Nephron progenitor cell (in vitro differentiated cells): ENCODE data around the gene SIAH1.
A peak's percentile ranks its signal among the peaks of the same experiment; 100 is the strongest.
"Not testable (repeated sequence)": the region's sequence is repeated elsewhere in the genome, so short reads cannot be mapped to it uniquely, and the experiment has no call there.

Experiments used
- DNase-seq: peaks from one replicate; pipeline ENCODE4 v3.0.0; 2021
- H3K27ac Mint-ChIP-seq: 2 replicates; pipeline ENCODE4 v1.8.0; 2021; ENCODE audit warnings: mild to moderate bottlenecking, moderate library complexity, mixed read lengths
- H3K27me3 Mint-ChIP-seq: 2 replicates; pipeline ENCODE4 v1.8.0; 2021; ENCODE audit warnings: mild to moderate bottlenecking, low read depth, mixed read lengths; ENCODE audit not compliant: poor library complexity
- H3K36me3 Mint-ChIP-seq: 2 replicates; pipeline ENCODE4 v1.8.0; 2021; ENCODE audit warnings: low read depth, mixed read lengths
- H3K4me1 Mint-ChIP-seq: 2 replicates; pipeline ENCODE4 v1.8.0; 2021; ENCODE audit warnings: mixed read lengths
- H3K4me3 Mint-ChIP-seq: 2 replicates; pipeline ENCODE4 v1.8.0; 2021; ENCODE audit warnings: mild to moderate bottlenecking, moderate library complexity, mixed read lengths
- H3K9me3 Mint-ChIP-seq: 2 replicates; pipeline ENCODE4 v1.8.0; 2021; ENCODE audit warnings: mild to moderate bottlenecking, moderate library complexity, mixed read lengths
- TF ChIP-seq, protein P1 (sequence below): fragments of 200-600 bp; sonication (generic); IDR thresholded peaks from 2 replicates; pipeline ENCODE4 v1.5.0; 2021; ENCODE audit warnings: antibody characterized with exemption

SIAH1 gene

GRCh38 chr16:48413272-48413671 lies 28.1 kb upstream of the SIAH1 start:
- peaks cover 7% of the 10 kb centered on the region for H3K27me3 Mint-ChIP-seq
- peak overlapping the region; percentile 69 for H3K27ac Mint-ChIP-seq
- H3K4me1 Mint-ChIP-seq, result peaks cover 6% of the 10 kb centered on the region
- DNase-seq, result no peak
- TF ChIP-seq, protein P1, sequence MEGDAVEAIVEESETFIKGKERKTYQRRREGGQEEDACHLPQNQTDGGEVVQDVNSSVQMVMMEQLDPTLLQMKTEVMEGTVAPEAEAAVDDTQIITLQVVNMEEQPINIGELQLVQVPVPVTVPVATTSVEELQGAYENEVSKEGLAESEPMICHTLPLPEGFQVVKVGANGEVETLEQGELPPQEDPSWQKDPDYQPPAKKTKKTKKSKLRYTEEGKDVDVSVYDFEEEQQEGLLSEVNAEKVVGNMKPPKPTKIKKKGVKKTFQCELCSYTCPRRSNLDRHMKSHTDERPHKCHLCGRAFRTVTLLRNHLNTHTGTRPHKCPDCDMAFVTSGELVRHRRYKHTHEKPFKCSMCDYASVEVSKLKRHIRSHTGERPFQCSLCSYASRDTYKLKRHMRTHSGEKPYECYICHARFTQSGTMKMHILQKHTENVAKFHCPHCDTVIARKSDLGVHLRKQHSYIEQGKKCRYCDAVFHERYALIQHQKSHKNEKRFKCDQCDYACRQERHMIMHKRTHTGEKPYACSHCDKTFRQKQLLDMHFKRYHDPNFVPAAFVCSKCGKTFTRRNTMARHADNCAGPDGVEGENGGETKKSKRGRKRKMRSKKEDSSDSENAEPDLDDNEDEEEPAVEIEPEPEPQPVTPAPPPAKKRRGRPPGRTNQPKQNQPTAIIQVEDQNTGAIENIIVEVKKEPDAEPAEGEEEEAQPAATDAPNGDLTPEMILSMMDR, result no peak
- peaks cover 17% of the 10 kb centered on the region for H3K9me3 Mint-ChIP-seq
- no peak overlapping the region for H3K4me3 Mint-ChIP-seq
- no peaks in the 10 kb centered on the region for H3K36me3 Mint-ChIP-seq

DNA sequence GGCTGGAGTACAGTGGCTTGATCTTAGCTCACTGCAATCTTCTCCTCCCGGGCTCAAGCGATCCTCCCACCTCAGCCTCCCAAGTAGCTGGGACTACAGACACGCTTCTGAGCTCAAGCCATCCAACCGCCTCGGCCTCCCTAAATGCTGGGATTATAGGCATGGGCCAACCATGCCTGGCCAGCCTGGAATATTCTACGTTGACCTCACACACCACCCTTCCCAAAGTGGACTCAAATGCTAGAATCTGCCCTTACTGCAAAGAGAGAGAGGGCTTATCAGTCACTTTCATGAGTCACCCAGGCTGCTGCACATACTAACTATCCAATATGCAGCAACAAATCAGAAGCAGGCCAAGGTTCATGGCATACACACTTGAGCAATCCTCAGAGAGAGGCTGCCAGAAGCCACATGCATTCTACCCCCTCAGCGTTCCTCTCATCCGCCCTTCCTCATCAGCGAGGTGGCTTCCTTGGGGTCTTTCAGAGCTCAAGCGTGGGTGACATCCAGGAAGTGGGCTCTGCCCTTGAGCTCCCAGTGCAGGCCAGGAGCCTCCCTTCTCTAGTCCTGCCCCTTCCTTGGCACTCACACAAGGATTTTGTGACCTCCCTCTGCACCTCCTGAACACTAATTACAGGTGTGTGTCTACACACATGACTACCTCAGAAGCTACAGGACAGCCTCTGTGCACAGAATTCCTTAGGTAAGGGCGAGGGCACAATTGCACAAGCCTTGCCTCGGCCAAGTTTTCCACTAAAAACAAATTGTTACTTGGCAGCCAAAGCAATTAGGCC lies 24.8 kb upstream of the SIAH1 start:
- Mint-ChIP-seq H3K27ac (peak overlapping the region; percentile 39), H3K4me1 (peaks cover 19% of the 10 kb centered on the region), H3K36me3 (no peaks in the 10 kb centered on the region), H3K9me3 (no peaks in the 10 kb centered on the region), H3K4me3 (no peak overlapping the region), H3K27me3 (peaks cover 11% of the 10 kb centered on the region)
- no peak for DNase-seq
- TF ChIP-seq, protein P1, result no peak

- TF ChIP-seq, protein P1, result no peak
- DNase-seq, result no peak
- no peak overlapping the region for H3K4me3 Mint-ChIP-seq
- H3K9me3 Mint-ChIP-seq, result no peaks in the 10 kb centered on the region
- no peaks in the 10 kb centered on the region for H3K36me3 Mint-ChIP-seq
- H3K4me1 Mint-ChIP-seq, result peaks cover 25% of the 10 kb centered on the region
- H3K27me3 Mint-ChIP-seq, result peaks cover 11% of the 10 kb centered on the region
- peak overlapping the region; percentile 73 for H3K27ac Mint-ChIP-seq
Observed at GRCh38 chr16:48408688-48409087, 23.5 kb upstream of the SIAH1 start.

- Mint-ChIP-seq H3K27ac (peak overlapping the region; percentile 85), H3K27me3 (peaks cover 13% of the 10 kb centered on the region), H3K4me1 (peaks cover 34% of the 10 kb centered on the region), H3K9me3 (no peaks in the 10 kb centered on the region), H3K4me3 (no peak overlapping the region), H3K36me3 (no peaks in the 10 kb centered on the region)
- DNase-seq, result no peak
- TF ChIP-seq, protein P1, result no peak
Observed at GRCh38 chr16:48405907-48406306, 20.7 kb upstream of the SIAH1 start.

DNA sequence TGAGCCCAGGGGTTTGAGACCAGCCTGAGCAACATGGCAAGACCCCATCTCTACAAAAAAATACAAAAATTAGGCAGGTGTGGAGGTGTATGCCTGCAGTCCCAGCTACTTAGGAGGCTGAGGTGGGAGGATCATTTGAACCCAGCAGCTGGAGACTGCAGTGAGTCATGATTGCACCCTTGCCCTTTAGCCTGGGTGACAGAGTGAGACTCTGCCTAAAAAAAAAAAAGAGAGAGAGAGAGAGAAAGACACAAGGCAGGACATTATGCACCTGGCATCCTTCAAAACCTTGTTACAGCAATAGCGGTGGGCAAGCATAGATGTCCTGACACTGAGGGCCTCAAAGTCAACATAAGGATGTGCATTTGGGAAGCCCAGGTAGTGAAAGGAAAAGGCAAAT lies 19.9 kb upstream of the SIAH1 start:
- H3K4me1 Mint-ChIP-seq, result peaks cover 35% of the 10 kb centered on the region
- TF ChIP-seq, protein P1, result no peak
- H3K4me3 Mint-ChIP-seq, result no peak overlapping the region

DNA sequence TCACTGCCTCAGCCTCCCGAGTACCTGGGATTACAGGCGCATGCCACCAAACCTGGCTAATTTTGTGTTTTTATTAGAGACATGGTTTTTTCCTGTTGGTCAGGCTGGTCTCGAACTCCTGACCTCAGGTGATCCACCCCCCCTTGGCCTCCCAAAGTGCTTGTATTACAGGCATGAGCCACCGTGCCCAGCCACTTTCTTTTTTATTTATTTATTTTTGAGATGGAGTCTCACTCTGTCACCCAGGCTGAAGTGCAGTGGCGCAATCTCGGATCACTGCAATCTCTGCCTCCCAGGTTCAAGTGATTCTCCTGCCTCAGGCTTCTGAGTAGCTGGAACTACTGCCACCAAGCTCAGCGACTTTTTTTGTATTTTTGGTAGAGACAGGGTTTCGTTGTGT lies 17.3 kb upstream of the SIAH1 start:
- not testable (repeated sequence) for DNase-seq, H3K27me3 Mint-ChIP-seq, H3K36me3 Mint-ChIP-seq, H3K9me3 Mint-ChIP-seq, H3K4me3 Mint-ChIP-seq, H3K27ac Mint-ChIP-seq
- peaks cover 32% of the 10 kb centered on the region for H3K4me1 Mint-ChIP-seq

More for the DNA sequence above, 19.9 kb upstream of the SIAH1 start:
- no peaks in the 10 kb centered on the region for H3K36me3 Mint-ChIP-seq
- no peaks in the 10 kb centered on the region for H3K9me3 Mint-ChIP-seq
- no peak for DNase-seq
- H3K27me3 Mint-ChIP-seq, result peaks cover 11% of the 10 kb centered on the region
- H3K27ac Mint-ChIP-seq, result peak overlapping the region; percentile 85
